ENCODE data around the gene ZNF454.

GRCh38 chr5:178981381-178981780, 40.4 kb downstream of the ZNF454 start:
- TF ChIP-seq CTCF (IDR thresholded peaks at IDR 0.05) (no peak), POLR2A (IDR thresholded peaks at IDR 0.05) (no peak)

Data from uterus (tissue), 2 donors.